Measurements from ENCODE around the gene FBXO7.

DNA sequence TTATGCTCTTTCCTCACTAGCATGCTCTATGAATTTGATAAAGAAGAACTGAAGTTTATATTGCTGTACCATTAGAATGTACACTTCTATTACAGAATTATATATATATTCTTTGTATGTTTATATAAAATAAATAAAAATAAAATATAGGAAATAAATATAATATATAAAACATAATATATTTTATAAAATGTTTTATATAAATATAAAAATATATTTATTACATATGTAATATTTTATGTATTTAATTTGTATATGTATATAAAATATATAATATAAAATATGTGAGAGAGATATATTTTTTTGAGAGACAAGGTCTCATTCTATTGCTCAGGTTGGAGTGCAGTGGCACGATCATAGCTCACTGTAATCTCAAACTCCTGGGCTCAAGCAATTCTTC lies 44.3 kb upstream of the FBXO7 start:
- TF ChIP-seq POLR2AphosphoS5 (IDR thresholded peaks at IDR 0.05; ENCODE audit: borderline replicate concordance, low read depth, low read length) (no peak), EZH2 (IDR thresholded peaks at IDR 0.05) (no peak), FOXP2 (optimal IDR thresholded peaks at IDR 0.05; ENCODE audit: control extremely low read depth, extremely low read length, insufficient read depth) (no peak)

Measured in SK-N-MC (cell line).